Transverse colon (tissue), 4 donors: Measurements from ENCODE around the gene FSTL1. TPM values are rescaled to one million over a fixed set of nuclear protein-coding genes. Genes with fewer than 3 reads are reported as not detected.

Source experiments
- DNase-seq: peaks from one replicate; pipeline ENCODE4 v3.0.0-alpha.2; 2019
- H3K27ac ChIP-seq, 4 donors: fragments of 200-600 bp; sonication (generic); 2 replicates each; pipeline ENCODE4 v1.5.1; 2016 to 2018; ENCODE audit warnings: inconsistent platforms in 4 of 4
- H3K27me3 ChIP-seq: fragments of 200-600 bp; sonication (generic); 2 replicates; pipeline ENCODE4 v1.5.1; 2017; ENCODE audit warnings: inconsistent platforms
- H3K36me3 ChIP-seq, 4 donors: fragments of 200-600 bp; sonication (generic); 2 replicates each; pipeline ENCODE4 v1.5.1; 2017 to 2019; ENCODE audit warnings: inconsistent platforms in 4 of 4
- H3K4me1 ChIP-seq, 4 donors: fragments of 200-600 bp; sonication (generic); 2 replicates each; pipeline ENCODE4 v1.5.1; 2017 to 2020; ENCODE audit warnings: inconsistent platforms in 4 of 4
- H3K4me3 ChIP-seq, 4 donors: fragments of 200-600 bp; sonication (generic); 1 replicate in 1 of 4; 2 replicates in 3 of 4; pipeline versions ENCODE4 v1.5.1 to v1.6.1; 2017 to 2019; ENCODE audit warnings: inconsistent platforms in 4 of 4
- H3K9me3 ChIP-seq, 2 donors: fragments of 200-600 bp; sonication (generic); 2 replicates each; pipeline ENCODE4 v1.5.1; 2017 to 2019; ENCODE audit warnings: inconsistent platforms in 2 of 2
- CTCF ChIP-seq, 5 experiments: fragments of 200-600 bp in 3 of 5; fragments of 450-650 bp in 2 of 5; sonication (generic) in 3 of 5; IDR thresholded peaks; 1 replicate in 2 of 5; 2 replicates in 3 of 5; pipeline ENCODE4 v1.5.1; 2016 to 2017; ENCODE audit warnings: antibody characterized with exemption in 5 of 5, inconsistent platforms in 3 of 5, mild to moderate bottlenecking in 2 of 5, moderate library complexity in 1 of 5
- EP300 ChIP-seq: sonication (generic); formaldehyde crosslinking; IDR thresholded peaks from one replicate; pipeline ENCODE4 v1.6.1; 2017; ENCODE audit warnings: antibody characterized with exemption, low read depth
- POLR2A ChIP-seq: fragments of 450-650 bp; IDR thresholded peaks from one replicate; pipeline ENCODE4 v1.6.1; 2016; ENCODE audit warnings: antibody characterized with exemption, mild to moderate bottlenecking, moderate library complexity
- POLR2AphosphoS5 ChIP-seq, 3 donors: sonication (generic); formaldehyde crosslinking; IDR thresholded peaks; one replicate each; pipeline ENCODE4 v1.6.1; 2016; ENCODE audit warnings: antibody characterized with exemption in 3 of 3
- WGBS, 2 donors: methylation state at CpG; one replicate each; pipeline ENCODE4 v1.1.5; 2018; ENCODE audit warnings: low coverage in 1 of 2; 5-methylcytosine and 5-hydroxymethylcytosine counted together
- in situ Hi-C, 4 donors: fragments of 200-750 bp; cut with MboI; loops; one replicate each; pipeline versions ENCODE4 v1.15.0 to v1.15.1; 2017; ENCODE audit warnings: low sequenced_read_pairs in 3 of 4, low pct_ligation_motif_present in 1 of 4, low pct_unique_long_range_greater_than_20kb in 1 of 4
- intact Hi-C: fragments of 100-400 bp; cut with DNase I; formaldehyde crosslinking; loops from one replicate; pipeline ENCODE4 v1.15.1; 2023; ENCODE audit warnings: low total_unique reads
- total RNA-seq, 4 donors: library from RNA; depleted of rRNA; stranded (reverse); fragments of >200 nt; gene quantifications; one replicate each; pipeline ENCODE4 v1.1.0, GENCODE V29; 2016

The FSTL1 gene
- total RNA-seq, 4 donors from 2014 or later: 81.2 to 106 (median 91.8) TPM

GRCh38 chr3:120429921-120430361, 20.9 kb downstream of the FSTL1 start:
- WGBS, 2 donors: 50% methylated on average over 1 of the region's 1 CpG; no CpG with 5 or more reads in 1 of the 2 donors
- no peak for DNase-seq
- Histone ChIP-seq H3K4me1 (peaks cover 13 to 80% (median 28%) of the 10 kb centered on the region in 4 donors), H3K27ac (peak overlapping the region; percentile 13 to 63 (median 33)), H3K4me3 (no peak overlapping the region), H3K9me3 (no peaks in the 10 kb centered on the region), H3K27me3 (no peaks in the 10 kb centered on the region), H3K36me3 (no peaks in the 10 kb centered on the region)
- TF ChIP-seq CTCF (IDR thresholded peaks at IDR 0.05) (no peak), EP300 (no peak), POLR2A (no peak), POLR2AphosphoS5 (IDR thresholded peaks at IDR 0.05) (no peak)
- in situ Hi-C loops (loop anchor here in 3 of 4 donors (10.0 kb wide), 1 partner anchor 125 kb away; no protein-coding TSS in a partner anchor), intact Hi-C loops (no loop called here)

GRCh38 chr3:120428924-120429323, 21.9 kb downstream of the FSTL1 start:
- no peak for DNase-seq
- intact Hi-C loops (no loop called here), in situ Hi-C loops (loop anchor here in 3 of 4 donors (10.0 kb wide), 1 partner anchor 126 kb away; no protein-coding TSS in a partner anchor)
- no peak overlapping the region for H3K4me3 ChIP-seq
- 69% methylated on average over 2 of the region's 2 CpGs; no CpG with 5 or more reads in 1 of the 2 donors for WGBS, 2 donors
- no peaks in the 10 kb centered on the region for H3K36me3 ChIP-seq
- no peaks in the 10 kb centered on the region for H3K9me3 ChIP-seq
- H3K27me3 ChIP-seq: no peaks in the 10 kb centered on the region
- TF ChIP-seq POLR2A (no peak), POLR2AphosphoS5 (IDR thresholded peaks at IDR 0.05) (no peak), CTCF (IDR thresholded peaks at IDR 0.05) (no peak), EP300 (no peak)
- peak overlapping the region in 1 of 4 donors; percentile 6 for H3K27ac ChIP-seq
- H3K4me1 ChIP-seq: peaks cover 18 to 79% (median 30%) of the 10 kb centered on the region in 4 donors

- in situ Hi-C loops: loop anchor here in 3 of 4 donors (10.0 kb wide), 1 partner anchor 128 kb away; no protein-coding TSS in a partner anchor
- TF ChIP-seq EP300: no peak
- no peak for TF ChIP-seq CTCF (IDR thresholded peaks at IDR 0.05)
- no peak for TF ChIP-seq POLR2AphosphoS5 (IDR thresholded peaks at IDR 0.05)
- no peak for TF ChIP-seq POLR2A
- Histone ChIP-seq H3K9me3 (no peaks in the 10 kb centered on the region), H3K36me3 (no peaks in the 10 kb centered on the region), H3K27ac (peak overlapping the region in 3 of 4 donors; percentile 8 to 84 (median 81)), H3K27me3 (no peaks in the 10 kb centered on the region), H3K4me3 (no peak overlapping the region), H3K4me1 (peaks cover 13 to 70% (median 33%) of the 10 kb centered on the region in 4 donors)
- intact Hi-C loops: no loop called here
- no peak for DNase-seq
Measured at GRCh38 chr3:120427201-120427600, 23.6 kb downstream of the FSTL1 start.

- in situ Hi-C loops: loop anchor here in 3 of 4 donors (10.0 kb wide), 1 partner anchor 129 kb away; no protein-coding TSS in a partner anchor
- WGBS, 2 donors: 54 to 57% methylated on average over 1 of the region's 1 CpG
- TF ChIP-seq CTCF (IDR thresholded peaks at IDR 0.05) (no peak), POLR2AphosphoS5 (IDR thresholded peaks at IDR 0.05) (peak; percentile 45 to 73 (median 63))
- H3K36me3 ChIP-seq: no peaks in the 10 kb centered on the region
- H3K4me3 ChIP-seq: no peak overlapping the region
- no peaks in the 10 kb centered on the region for H3K27me3 ChIP-seq
- no peak for DNase-seq
- H3K9me3 ChIP-seq: no peaks in the 10 kb centered on the region
- H3K4me1 ChIP-seq: peaks cover 6 to 69% (median 36%) of the 10 kb centered on the region in 4 donors
- intact Hi-C loops: no loop called here
- H3K27ac ChIP-seq: peak overlapping the region; percentile 39 to 84 (median 80)
Measured at GRCh38 chr3:120425572-120426250, 25.1 kb downstream of the FSTL1 start.
